ENCODE measurements around the gene ABCA4. TPM values are rescaled to one million over a fixed set of nuclear protein-coding genes. Genes with fewer than 3 reads are reported as not detected.

Gene ABCA4
- total and polyA plus RNA-seq, 2 experiments from 2014 or later, result 0.20 to 3.7 TPM

- Histone ChIP-seq H3K9me3 (ENCODE audit: low read depth) (no peaks in the 10 kb centered on the region), H3K4me1 (ENCODE audit: insufficient read depth) (no peaks in the 10 kb centered on the region), H3K27ac (no peak overlapping the region), H3K27me3 (replicated peaks; ENCODE audit: insufficient read depth) (no peaks in the 10 kb centered on the region), H3K4me3 (no peak overlapping the region), H2AFZ (no peak overlapping the region), H3F3A (ENCODE audit: insufficient read depth) (no peaks in the 10 kb centered on the region), H4K20me1 (ENCODE audit: insufficient read depth) (no peaks in the 10 kb centered on the region), H3K79me2 (ENCODE audit: insufficient read depth) (no peaks in the 10 kb centered on the region), H3K9ac (no peak overlapping the region), H3K4me2 (ENCODE audit: unreplicated experiment) (no peak overlapping the region), H3K36me3 (ENCODE audit: low read depth) (no peaks in the 10 kb centered on the region), H3K9me2 (ENCODE audit: insufficient read depth) (no peaks in the 10 kb centered on the region)
- no peak for DNase-seq
- WGBS, 2 experiments (ENCODE audit: low coverage in 1 of 2, low lambda C conversion rate in 2 of 2, missing lambda C conversion rate in 2 of 2), result 86 to 93% methylated on average over 4 of the region's 4 CpGs
- in situ Hi-C loops (cut with MboI), result loop anchor here (25.0 kb wide), 1 partner anchor 781 kb away; the partner anchor contains the start of gene SLC44A3
- no peak for TF ChIP-seq EZH2phosphoT487 (IDR thresholded peaks at IDR 0.05; ENCODE audit: insufficient read depth, low read depth)
- TF ChIP-seq EZH2 (IDR thresholded peaks at IDR 0.05; ENCODE audit: insufficient read depth, poor library complexity, severe bottlenecking), result no peak
Measured at GRCh38 chr1:94031154-94031553, 89.8 kb downstream of the ABCA4 start.

GRCh38 chr1:94029130-94029993 is 91.6 kb downstream of the ABCA4 start:
- no peaks in the 10 kb centered on the region for H3K4me1 ChIP-seq (ENCODE audit: insufficient read depth)
- no peak overlapping the region for H3K4me3 ChIP-seq
- no peak for DNase-seq
- H2AFZ ChIP-seq, result no peak overlapping the region
- no peaks in the 10 kb centered on the region for H3K36me3 ChIP-seq (ENCODE audit: low read depth)
- no peaks in the 10 kb centered on the region for H3F3A ChIP-seq (ENCODE audit: insufficient read depth)
- H3K79me2 ChIP-seq (ENCODE audit: insufficient read depth), result no peaks in the 10 kb centered on the region
- H3K27ac ChIP-seq, result no peak overlapping the region
- no peak overlapping the region for H3K9ac ChIP-seq
- WGBS, 2 experiments (ENCODE audit: low coverage in 1 of 2, low lambda C conversion rate in 2 of 2, missing lambda C conversion rate in 2 of 2), result 75 to 78% methylated on average over 5 to 6 of the region's 6 CpGs
- no peaks in the 10 kb centered on the region for H3K27me3 ChIP-seq (replicated peaks; ENCODE audit: insufficient read depth)
- in situ Hi-C loops (cut with MboI), result loop anchor here (10.0 to 25.0 kb wide), 2 partner anchors 425 to 783 kb away; partner anchors contain the start of gene SLC44A3
- TF ChIP-seq EZH2phosphoT487 (IDR thresholded peaks at IDR 0.05; ENCODE audit: insufficient read depth, low read depth), result no peak
- TF ChIP-seq EZH2 (IDR thresholded peaks at IDR 0.05; ENCODE audit: insufficient read depth, poor library complexity, severe bottlenecking), result no peak
- no peaks in the 10 kb centered on the region for H3K9me3 ChIP-seq (ENCODE audit: low read depth)
- no peak overlapping the region for H3K4me2 ChIP-seq (ENCODE audit: unreplicated experiment)
- H3K9me2 ChIP-seq (ENCODE audit: insufficient read depth), result no peaks in the 10 kb centered on the region
- no peaks in the 10 kb centered on the region for H4K20me1 ChIP-seq (ENCODE audit: insufficient read depth)

- peaks cover 5% of the 10 kb centered on the region; the same call in 1 of the 2 replicates for H3F3A ChIP-seq (ENCODE audit: insufficient read depth)
- DNase-seq, result no peak
- H4K20me1 ChIP-seq (ENCODE audit: insufficient read depth), result no peaks in the 10 kb centered on the region
- H2AFZ ChIP-seq, result no peak overlapping the region
- H3K9ac ChIP-seq, result no peak overlapping the region
- no peaks in the 10 kb centered on the region for H3K9me3 ChIP-seq (ENCODE audit: low read depth)
- no peak overlapping the region for H3K4me2 ChIP-seq (ENCODE audit: unreplicated experiment)
- 87 to 88% methylated on average over 5 of the region's 5 CpGs for WGBS, 2 experiments (ENCODE audit: low coverage in 1 of 2, low lambda C conversion rate in 2 of 2, missing lambda C conversion rate in 2 of 2)
- in situ Hi-C loops (cut with MboI), result loop anchor here (10.0 to 25.0 kb wide), 2 partner anchors 427 to 784 kb away; partner anchors contain the start of gene SLC44A3
- no peaks in the 10 kb centered on the region for H3K27me3 ChIP-seq (replicated peaks; ENCODE audit: insufficient read depth)
- H3K79me2 ChIP-seq (ENCODE audit: insufficient read depth), result no peaks in the 10 kb centered on the region
- no peaks in the 10 kb centered on the region for H3K9me2 ChIP-seq (ENCODE audit: insufficient read depth)
- peaks cover 3% of the 10 kb centered on the region for H3K4me1 ChIP-seq (ENCODE audit: insufficient read depth)
- no peak overlapping the region for H3K4me3 ChIP-seq
- H3K36me3 ChIP-seq (ENCODE audit: low read depth), result no peaks in the 10 kb centered on the region
- H3K27ac ChIP-seq, result no peak overlapping the region
- TF ChIP-seq EZH2phosphoT487 (IDR thresholded peaks at IDR 0.05; ENCODE audit: insufficient read depth, low read depth) (no peak), EZH2 (IDR thresholded peaks at IDR 0.05; ENCODE audit: insufficient read depth, poor library complexity, severe bottlenecking) (no peak)
Measured at GRCh38 chr1:94027721-94028515, 93.0 kb downstream of the ABCA4 start.

GRCh38 chr1:94026619-94027380 is 94.1 kb downstream of the ABCA4 start:
- no peak overlapping the region for H3K27ac ChIP-seq
- peaks cover 13% of the 10 kb centered on the region for H3K4me1 ChIP-seq (ENCODE audit: insufficient read depth)
- no peak for TF ChIP-seq EZH2 (IDR thresholded peaks at IDR 0.05; ENCODE audit: insufficient read depth, poor library complexity, severe bottlenecking)
- no peak for TF ChIP-seq EZH2phosphoT487 (IDR thresholded peaks at IDR 0.05; ENCODE audit: insufficient read depth, low read depth)
- 92 to 94% methylated on average over 10 of the region's 10 CpGs for WGBS, 2 experiments (ENCODE audit: low coverage in 1 of 2, low lambda C conversion rate in 2 of 2, missing lambda C conversion rate in 2 of 2)
- no peaks in the 10 kb centered on the region for H3K79me2 ChIP-seq (ENCODE audit: insufficient read depth)
- no peak overlapping the region for H2AFZ ChIP-seq
- no peak overlapping the region for H3K9ac ChIP-seq
- H3K27me3 ChIP-seq (replicated peaks; ENCODE audit: insufficient read depth), result no peaks in the 10 kb centered on the region
- H3K4me3 ChIP-seq, result no peak overlapping the region
- H3K9me2 ChIP-seq (ENCODE audit: insufficient read depth), result no peaks in the 10 kb centered on the region
- no peaks in the 10 kb centered on the region for H3K9me3 ChIP-seq (ENCODE audit: low read depth)
- H4K20me1 ChIP-seq (ENCODE audit: insufficient read depth), result no peaks in the 10 kb centered on the region
- peaks cover 14% of the 10 kb centered on the region for H3F3A ChIP-seq (ENCODE audit: insufficient read depth)
- in situ Hi-C loops (cut with MboI), result loop anchor here (10.0 to 25.0 kb wide), 2 partner anchors 428 to 786 kb away; partner anchors contain the start of gene SLC44A3
- DNase-seq, result no peak
- no peak overlapping the region for H3K4me2 ChIP-seq (ENCODE audit: unreplicated experiment)
- no peaks in the 10 kb centered on the region for H3K36me3 ChIP-seq (ENCODE audit: low read depth)
